Mesothelial cell of epicardium (in vitro differentiated cells): ENCODE results near the gene PPP6R2. TPM values are rescaled to one million over a fixed set of nuclear protein-coding genes. Genes with fewer than 3 reads are reported as not detected.
A peak's percentile ranks its signal among the peaks of the same experiment; 100 is the strongest.

ENCODE experiments used
- DNase-seq, 2 experiments: peaks; one replicate each; pipeline ENCODE4 v3.0.0; 2021; ENCODE audit warnings: low spot score in 2 of 2; ENCODE audit not compliant: unreplicated experiment in 2 of 2
- H3K27ac Mint-ChIP-seq: 2 replicates; pipeline ENCODE4 v1.8.0; 2021; ENCODE audit warnings: mixed read lengths
- H3K27me3 Mint-ChIP-seq: 2 replicates; pipeline ENCODE4 v1.8.0; 2021; ENCODE audit warnings: low read depth, mixed read lengths
- H3K36me3 Mint-ChIP-seq: 2 replicates; pipeline ENCODE4 v1.8.0; 2021; ENCODE audit warnings: mixed read lengths
- H3K4me1 Mint-ChIP-seq: 2 replicates; pipeline ENCODE4 v1.8.0; 2021; ENCODE audit warnings: mixed read lengths
- H3K4me3 Mint-ChIP-seq: 2 replicates; pipeline ENCODE4 v1.8.0; 2021; ENCODE audit warnings: mild to moderate bottlenecking, moderate library complexity, mixed read lengths
- H3K9me3 Mint-ChIP-seq: 2 replicates; pipeline ENCODE4 v1.8.0; 2021; ENCODE audit warnings: mixed read lengths
- CTCF ChIP-seq: fragments of 200-600 bp; sonication (generic); IDR thresholded peaks from one replicate; pipeline ENCODE4 v1.5.0; 2021; ENCODE audit warnings: antibody characterized with exemption; ENCODE audit not compliant: unreplicated experiment
- total RNA-seq: library from RNA; stranded (reverse); gene quantifications from 3 replicates; pipeline ENCODE4 v1.2.1, GENCODE V29; 2021

PPP6R2 gene
- total RNA-seq, 1 donor from 2014 or later: 83.7 TPM

GRCh38 chr22:50304528-50305392, 38.4 kb upstream of the PPP6R2 start:
- Mint-ChIP-seq H3K4me3 (peak overlapping the region; percentile 90), H3K27me3 (no peaks in the 10 kb centered on the region), H3K36me3 (no peaks in the 10 kb centered on the region)

DNA sequence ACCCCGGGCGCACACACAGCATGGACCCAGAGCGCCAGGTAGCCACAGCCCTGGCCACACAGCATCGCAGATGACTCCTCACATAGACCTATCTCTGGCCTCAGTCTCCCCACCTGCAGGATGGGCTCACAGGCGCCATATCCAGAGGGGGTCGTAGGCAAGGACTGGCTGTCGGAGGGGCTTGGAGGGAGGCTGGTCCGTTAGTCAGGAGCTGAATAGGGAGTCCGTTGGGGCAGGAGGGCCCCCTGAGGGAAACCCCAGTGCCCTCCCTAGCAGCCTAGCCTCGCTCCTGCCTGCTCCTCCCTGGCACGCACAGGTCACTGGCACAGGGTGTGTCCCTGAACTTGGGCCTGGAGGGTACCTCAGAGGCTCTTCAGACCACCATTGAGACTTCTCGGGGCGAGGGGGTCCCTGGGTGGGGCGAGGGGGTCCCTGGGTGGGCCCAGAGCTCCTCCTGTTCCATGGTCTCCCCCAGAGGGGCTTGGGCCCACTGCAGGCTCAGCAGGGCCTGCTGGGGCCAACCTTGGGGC, 37.7 kb upstream of the PPP6R2 start:
- H3K9me3 Mint-ChIP-seq: no peaks in the 10 kb centered on the region
- DNase-seq: no peak
- H3K27me3 Mint-ChIP-seq: no peaks in the 10 kb centered on the region
- TF ChIP-seq CTCF: no peak
- peaks cover 62% of the 10 kb centered on the region for H3K4me1 Mint-ChIP-seq
- peak overlapping the region; percentile 90 for H3K4me3 Mint-ChIP-seq
- no peaks in the 10 kb centered on the region for H3K36me3 Mint-ChIP-seq
- H3K27ac Mint-ChIP-seq: peak overlapping the region; percentile 99

More at GRCh38 chr22:50304528-50305392, 38.4 kb upstream of the PPP6R2 start:
- Mint-ChIP-seq H3K4me1 (peaks cover 62% of the 10 kb centered on the region), H3K9me3 (no peaks in the 10 kb centered on the region), H3K27ac (peak overlapping the region; percentile 99)
- no peak for TF ChIP-seq CTCF
- no peak for DNase-seq

- peak overlapping the region; percentile 99 for H3K27ac Mint-ChIP-seq
- peak overlapping the region; percentile 90 for H3K4me3 Mint-ChIP-seq
- H3K9me3 Mint-ChIP-seq: no peaks in the 10 kb centered on the region
- peak; percentile 61 to 82 for DNase-seq
- H3K36me3 Mint-ChIP-seq: no peaks in the 10 kb centered on the region
- peaks cover 57% of the 10 kb centered on the region for H3K4me1 Mint-ChIP-seq
- TF ChIP-seq CTCF: no peak
- no peaks in the 10 kb centered on the region for H3K27me3 Mint-ChIP-seq
Measured at GRCh38 chr22:50305923-50306566, 37.1 kb upstream of the PPP6R2 start.

GRCh38 chr22:50306753-50307749, 36.1 kb upstream of the PPP6R2 start, which contains the start of gene PLXNB2:
Gene PLXNB2 (minus strand): TSS chr22:50307646. CDS start chr22:50290584, 17,062 bp downstream.
- Mint-ChIP-seq H3K4me3 (peak within 1 kb of the TSS; percentile 90), H3K27ac (peak within 1 kb of the TSS; percentile 96), H3K9me3 (no peaks in the 10 kb centered on the region), H3K27me3 (no peaks in the 10 kb centered on the region), H3K36me3 (no peaks in the 10 kb centered on the region), H3K4me1 (peaks cover 47% of the 10 kb centered on the region)
- TF ChIP-seq CTCF: no peak
- peak; percentile 74 to 76 for DNase-seq
